Ishikawa (cell line): ENCODE results near the gene CLMN.

Experiments
- CEBPB ChIP-seq: IDR thresholded peaks from 2 replicates; pipeline ENCODE4 v1.6.1; 2012
- CREB1 ChIP-seq: IDR thresholded peaks from 2 replicates; pipeline ENCODE4 v1.6.1; 2012; ENCODE audit warnings: low read depth
- EGR1 ChIP-seq: IDR thresholded peaks from 2 replicates; pipeline ENCODE4 v1.6.1; 2012
- EP300 ChIP-seq: IDR thresholded peaks from 2 replicates; pipeline ENCODE4 v1.6.1; 2012; ENCODE audit warnings: borderline replicate concordance
- FOXM1 ChIP-seq: IDR thresholded peaks from 2 replicates; pipeline ENCODE4 v1.6.1; 2012; ENCODE audit warnings: low read depth, borderline replicate concordance
- NFIC ChIP-seq: IDR thresholded peaks from 2 replicates; pipeline ENCODE4 v1.6.1; 2012
- RAD21 ChIP-seq: IDR thresholded peaks from 2 replicates; pipeline ENCODE4 v1.6.1; 2012; ENCODE audit warnings: low read depth
- REST ChIP-seq: IDR thresholded peaks from 2 replicates; pipeline ENCODE4 v1.6.1; 2012; ENCODE audit warnings: low read depth, mild to moderate bottlenecking
- TAF1 ChIP-seq: IDR thresholded peaks from 2 replicates; pipeline ENCODE4 v1.6.1; 2012; ENCODE audit warnings: low read depth, mild to moderate bottlenecking
- TCF12 ChIP-seq: IDR thresholded peaks from 2 replicates; pipeline ENCODE4 v1.6.1; 2012; ENCODE audit warnings: low read depth
- TEAD4 ChIP-seq: IDR thresholded peaks from 2 replicates; pipeline ENCODE4 v1.6.1; 2012
- USF1 ChIP-seq: IDR thresholded peaks from 2 replicates; pipeline ENCODE4 v1.6.1; 2012
- YY1 ChIP-seq: IDR thresholded peaks from 2 replicates; pipeline ENCODE4 v1.6.1; 2012; ENCODE audit warnings: low read depth
- ZBTB7A ChIP-seq: IDR thresholded peaks from 2 replicates; pipeline ENCODE4 v1.6.1; 2012; ENCODE audit warnings: low read depth
- TF ChIP-seq, protein P1 (sequence below): IDR thresholded peaks from 2 replicates; pipeline ENCODE4 v1.6.1; 2012

CLMN gene

DNA sequence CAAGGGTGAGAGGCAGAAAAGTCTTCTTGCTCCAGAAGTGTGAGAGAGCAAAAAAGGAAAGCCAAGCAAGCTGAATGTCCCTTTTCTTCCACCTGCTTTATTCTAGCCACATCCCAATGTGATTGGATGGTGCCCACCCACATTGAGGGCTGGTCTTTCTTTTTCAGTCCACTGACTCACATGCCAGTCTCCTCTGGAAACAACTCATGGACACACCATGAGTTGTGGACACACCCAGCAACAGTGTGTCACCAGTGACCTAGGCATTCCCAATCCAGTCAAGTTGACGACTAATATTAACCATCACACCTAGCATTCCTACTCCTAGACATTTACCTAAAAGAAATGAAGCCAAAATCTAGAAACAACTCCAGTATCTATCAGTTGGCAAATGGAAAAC is 155.2 kb downstream of the CLMN start:
- TF ChIP-seq CEBPB (no peak), EGR1 (no peak), NFIC (no peak), REST (no peak), TEAD4 (no peak), CREB1 (no peak), FOXM1 (no peak), TAF1 (no peak), TCF12 (no peak), RAD21 (no peak)
- TF ChIP-seq, protein P1, sequence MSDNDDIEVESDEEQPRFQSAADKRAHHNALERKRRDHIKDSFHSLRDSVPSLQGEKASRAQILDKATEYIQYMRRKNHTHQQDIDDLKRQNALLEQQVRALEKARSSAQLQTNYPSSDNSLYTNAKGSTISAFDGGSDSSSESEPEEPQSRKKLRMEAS: no peak

DNA sequence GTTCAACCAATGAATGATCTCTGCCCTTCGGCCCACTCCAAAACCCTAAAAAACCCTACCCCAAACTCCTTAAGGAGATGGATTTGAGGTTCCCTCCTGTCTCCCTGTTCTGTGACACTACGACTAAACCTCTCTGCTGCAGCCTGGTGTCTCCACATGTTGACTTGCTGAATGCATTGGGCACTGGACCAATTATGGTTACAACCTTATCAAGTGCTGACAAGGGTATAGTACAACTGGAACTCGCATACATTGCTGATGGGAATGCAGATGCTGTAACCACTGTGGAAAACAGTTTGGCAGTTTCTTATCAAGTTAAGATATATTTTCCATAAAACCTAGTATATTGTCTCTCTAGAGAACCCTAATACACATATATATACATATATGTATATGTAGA is 156.0 kb downstream of the CLMN start:
- TF ChIP-seq YY1 (no peak), CREB1 (no peak), CEBPB (no peak), REST (no peak), NFIC (no peak)

DNA sequence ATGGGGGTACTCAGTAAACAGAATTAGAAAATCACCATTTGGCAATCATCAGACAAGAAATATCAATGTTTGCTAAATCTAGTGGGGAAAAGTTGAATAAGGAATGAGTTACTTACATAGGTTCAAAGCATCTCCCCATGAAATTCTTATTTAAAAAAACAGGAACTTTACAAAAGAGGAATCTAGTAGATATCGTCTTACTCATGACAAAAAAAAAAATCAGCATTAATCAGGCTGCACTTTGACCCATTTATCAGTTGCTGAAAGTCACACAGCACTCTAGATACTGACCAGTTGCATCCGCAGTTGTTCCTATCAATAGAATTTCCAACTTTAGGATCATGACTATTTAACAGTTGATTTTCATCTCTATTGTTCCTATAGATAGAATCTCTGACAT is 156.6 kb downstream of the CLMN start:
- TF ChIP-seq RAD21 (no peak), REST (no peak), YY1 (no peak), ZBTB7A (no peak), CEBPB (no peak), FOXM1 (no peak), USF1 (no peak), EP300 (no peak), CREB1 (no peak), TCF12 (no peak), EGR1 (no peak), NFIC (no peak), TEAD4 (no peak), TAF1 (no peak)
- TF ChIP-seq, protein P1: no peak

DNA sequence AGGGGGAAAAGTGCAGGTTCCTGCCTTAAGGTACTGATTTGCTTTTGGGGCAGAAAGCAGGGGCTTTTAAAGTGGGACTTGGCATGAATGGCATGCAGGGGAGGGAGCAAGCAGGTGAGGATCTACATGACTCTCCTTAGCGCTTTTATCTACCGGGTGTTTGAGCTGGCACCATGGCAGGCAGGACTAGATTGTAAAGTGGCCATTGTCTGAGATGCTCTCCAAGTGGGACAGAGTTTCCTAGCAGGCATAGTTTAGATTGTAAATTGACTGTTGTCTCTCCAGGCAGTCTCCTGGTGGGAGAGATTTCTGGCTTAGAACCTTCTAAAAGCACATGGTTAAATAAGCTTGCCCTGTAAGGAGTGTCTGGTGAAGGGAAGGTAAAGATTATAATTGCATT is 157.1 kb downstream of the CLMN start:
- no peak for TF ChIP-seq NFIC
- no peak for TF ChIP-seq REST
- TF ChIP-seq EGR1: no peak
- TF ChIP-seq FOXM1: no peak
- TF ChIP-seq, protein P1: no peak
- no peak for TF ChIP-seq YY1
- no peak for TF ChIP-seq TAF1
- no peak for TF ChIP-seq TEAD4
- TF ChIP-seq CREB1: no peak
- TF ChIP-seq USF1: no peak
- TF ChIP-seq TCF12: no peak
- no peak for TF ChIP-seq CEBPB
- TF ChIP-seq EP300: no peak
- TF ChIP-seq RAD21: no peak
- TF ChIP-seq ZBTB7A: no peak
